Measurements from ENCODE around the gene TACR1. TPM values are rescaled to one million over a fixed set of nuclear protein-coding genes. Genes with fewer than 3 reads are reported as not detected.

The TACR1 gene
- polyA plus RNA-seq, 1 of the 3 experiments (the other 2 are of a cell fraction): under 0.01 TPM

DNA sequence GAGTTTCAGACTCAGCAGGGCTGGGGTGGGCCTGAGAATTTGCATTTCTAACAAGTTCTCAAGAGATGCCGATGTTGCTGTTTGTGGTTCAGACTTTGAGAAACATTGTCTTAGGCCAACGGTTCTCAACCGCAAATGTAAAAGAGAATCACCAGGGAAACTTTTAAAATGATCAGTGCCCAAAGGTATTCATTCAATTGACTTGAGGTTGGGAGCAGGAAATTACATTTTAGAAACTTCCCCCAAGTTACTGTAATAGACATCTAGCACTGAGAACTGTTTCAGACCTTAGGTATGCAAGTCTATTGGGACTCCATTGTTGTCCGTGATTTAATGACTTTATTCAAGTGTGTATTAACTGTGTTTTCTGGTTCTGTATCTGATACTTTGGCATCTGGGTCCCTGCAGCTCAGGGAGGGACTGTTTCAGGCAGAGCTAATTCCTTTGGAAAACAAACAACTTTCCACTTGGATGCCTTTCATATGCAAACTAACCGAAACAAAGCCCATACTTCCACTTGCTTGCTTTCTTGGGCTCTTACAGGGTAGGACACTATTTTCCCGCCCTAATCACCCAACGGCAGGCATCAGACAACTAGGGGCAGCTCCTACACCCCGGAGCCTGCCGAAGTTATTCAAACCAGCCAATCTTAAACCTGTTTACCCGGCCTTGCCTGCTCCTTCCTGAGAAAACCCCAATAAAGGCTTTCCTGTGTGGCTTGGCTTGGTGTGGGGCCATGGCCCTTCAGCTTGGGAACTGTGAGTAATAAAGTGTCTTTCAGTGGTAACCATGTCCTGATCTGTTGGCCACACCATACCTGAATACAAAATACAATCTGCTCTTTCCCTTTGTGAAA is 143.3 kb downstream of the TACR1 start:
- Histone ChIP-seq H3K27me3 (ENCODE audit: insufficient read depth) (no peaks in the 10 kb centered on the region; the same call in 1 of the 2 replicates), H4K20me1 (ENCODE audit: insufficient read depth) (no peaks in the 10 kb centered on the region), H3K9ac (no peak overlapping the region), H3K36me3 (replicated peaks in 1 of 2; ENCODE audit: control insufficient read depth in 1 of 2, insufficient read depth in 2 of 2, low read length in 1 of 2) (no peaks in the 10 kb centered on the region), H3K27ac (ENCODE audit: low read depth in 2 of 2, low read length in 1 of 2) (no peak overlapping the region), H3K9me3 (no peaks in the 10 kb centered on the region), H3K4me3 (ENCODE audit: low read depth in 2 of 2, low read length in 1 of 2) (no peak overlapping the region), H2AFZ (ENCODE audit: low read depth) (no peak overlapping the region), H3K4me1 (ENCODE audit: control insufficient read depth in 1 of 2, insufficient read depth in 2 of 2, low read depth in 1 of 2, low read length in 1 of 2) (no peaks in the 10 kb centered on the region), H3F3A (replicated peaks; ENCODE audit: insufficient read depth) (no peaks in the 10 kb centered on the region), H3K4me2 (no peak overlapping the region), H3K9me2 (no peaks in the 10 kb centered on the region), H3K79me2 (ENCODE audit: insufficient read depth) (no peaks in the 10 kb centered on the region)
- ChIA-PET POLR2A (no interaction called here), CTCF (interaction anchor here (1.0 to 1.6 kb wide), 3 partner anchors 16 to 143 kb away, joined by 3 to 4 read pairs (median 4); partner anchors contain the start of gene TACR1)
- DNase-seq: no peak
- TF ChIP-seq NRF1 (IDR thresholded peaks at IDR 0.05; ENCODE audit: low read depth, low read length) (no peak), FOXJ3 (CRISPR knock-in tag; IDR thresholded peaks at IDR 0.05) (no peak)
- WGBS (ENCODE audit: low lambda C conversion rate): 87% methylated on average over 10 of the region's 10 CpGs

DNA sequence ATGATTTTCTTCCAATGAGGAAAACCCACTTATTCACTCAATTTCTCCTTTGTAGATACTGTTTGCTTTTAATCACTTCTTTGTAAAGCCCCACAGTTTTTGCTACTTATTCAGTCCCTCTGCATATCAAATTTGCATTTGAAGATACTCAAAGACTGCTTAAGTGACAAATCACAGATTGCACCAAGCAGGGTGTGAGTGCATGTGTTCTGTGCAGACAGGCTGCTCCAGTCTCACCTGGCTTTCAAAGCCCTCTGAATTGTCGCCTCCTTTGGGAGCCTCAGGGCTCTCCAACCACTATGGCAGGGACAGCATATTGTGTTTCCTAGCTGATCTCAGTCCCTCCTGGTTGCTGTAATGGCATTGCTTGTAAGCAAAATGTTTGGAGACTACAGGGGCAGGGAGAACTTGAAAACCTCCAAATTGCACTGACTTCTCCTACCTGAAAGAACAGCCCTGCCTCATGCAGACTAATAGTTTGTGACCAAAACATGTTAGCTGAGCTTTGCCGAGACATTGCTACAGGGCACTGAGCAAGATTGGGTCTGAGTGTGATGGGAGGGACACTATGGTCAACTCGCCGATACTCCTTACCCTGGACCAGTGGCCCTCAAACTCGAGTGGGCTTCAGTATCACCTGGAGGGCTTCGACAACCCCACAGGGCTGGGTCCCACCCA is 144.0 kb downstream of the TACR1 start:
- no peaks in the 10 kb centered on the region; the same call in 1 of the 2 replicates for H3K27me3 ChIP-seq (ENCODE audit: insufficient read depth)
- no peaks in the 10 kb centered on the region for H3K9me2 ChIP-seq
- no peaks in the 10 kb centered on the region for H3K4me1 ChIP-seq (ENCODE audit: control insufficient read depth in 1 of 2, insufficient read depth in 2 of 2, low read depth in 1 of 2, low read length in 1 of 2)
- H3K4me3 ChIP-seq (ENCODE audit: low read depth in 2 of 2, low read length in 1 of 2): no peak overlapping the region
- no peaks in the 10 kb centered on the region for H3F3A ChIP-seq (replicated peaks; ENCODE audit: insufficient read depth)
- 79% methylated on average over 6 of the region's 6 CpGs for WGBS (ENCODE audit: low lambda C conversion rate)
- no peak overlapping the region for H2AFZ ChIP-seq (ENCODE audit: low read depth)
- TF ChIP-seq TCF12 (IDR thresholded peaks at IDR 0.05): no peak
- TF ChIP-seq JUND (IDR thresholded peaks at IDR 0.05): no peak
- H3K4me2 ChIP-seq: no peak overlapping the region
- ChIA-PET POLR2A (no interaction called here), CTCF (interaction anchor here (0.6 to 1.8 kb wide), 5 partner anchors 9 to 422 kb away, joined by 3 to 9 read pairs (median 4); partner anchors contain the start of gene TACR1)
- H3K36me3 ChIP-seq (replicated peaks in 1 of 2; ENCODE audit: control insufficient read depth in 1 of 2, insufficient read depth in 2 of 2, low read length in 1 of 2): no peaks in the 10 kb centered on the region
- H3K27ac ChIP-seq (ENCODE audit: low read depth in 2 of 2, low read length in 1 of 2): no peak overlapping the region
- H3K79me2 ChIP-seq (ENCODE audit: insufficient read depth): no peaks in the 10 kb centered on the region
- H3K9me3 ChIP-seq: no peaks in the 10 kb centered on the region
- no peak for DNase-seq
- no peaks in the 10 kb centered on the region for H4K20me1 ChIP-seq (ENCODE audit: insufficient read depth)
- no peak overlapping the region for H3K9ac ChIP-seq

DNA sequence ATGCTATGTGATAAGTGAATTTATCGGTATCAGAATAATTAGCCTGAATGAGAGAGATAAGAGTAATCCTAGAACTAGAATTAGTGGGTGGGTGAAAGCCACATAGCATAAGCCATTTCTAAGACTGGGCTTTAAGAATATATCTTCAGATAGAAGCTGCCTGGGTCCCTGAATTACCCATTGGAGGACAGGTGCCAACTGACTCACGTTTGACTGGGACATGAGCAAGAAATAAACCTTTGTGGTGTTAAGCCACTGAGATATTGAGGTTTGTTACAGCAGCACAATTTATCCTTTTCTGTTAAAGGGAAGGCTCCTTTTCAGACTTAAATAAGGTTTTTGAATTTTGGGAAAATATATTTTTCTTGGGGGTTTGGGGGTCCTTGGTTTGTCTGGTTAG is 145.0 kb downstream of the TACR1 start:
- 52% methylated on average over 2 of the region's 2 CpGs for WGBS (ENCODE audit: low lambda C conversion rate)
- DNase-seq: no peak
- Histone ChIP-seq H3K4me2 (no peak overlapping the region), H3K9me3 (no peaks in the 10 kb centered on the region), H2AFZ (ENCODE audit: low read depth) (no peak overlapping the region), H3F3A (replicated peaks; ENCODE audit: insufficient read depth) (no peaks in the 10 kb centered on the region), H3K27ac (ENCODE audit: low read depth in 2 of 2, low read length in 1 of 2) (no peak overlapping the region), H3K9me2 (no peaks in the 10 kb centered on the region), H3K4me1 (ENCODE audit: control insufficient read depth in 1 of 2, insufficient read depth in 2 of 2, low read depth in 1 of 2, low read length in 1 of 2) (no peaks in the 10 kb centered on the region), H3K79me2 (ENCODE audit: insufficient read depth) (no peaks in the 10 kb centered on the region), H3K4me3 (ENCODE audit: low read depth in 2 of 2, low read length in 1 of 2) (no peak overlapping the region), H3K36me3 (replicated peaks in 1 of 2; ENCODE audit: control insufficient read depth in 1 of 2, insufficient read depth in 2 of 2, low read length in 1 of 2) (no peaks in the 10 kb centered on the region), H3K27me3 (ENCODE audit: insufficient read depth) (no peaks in the 10 kb centered on the region), H4K20me1 (ENCODE audit: insufficient read depth) (no peaks in the 10 kb centered on the region), H3K9ac (no peak overlapping the region)
- TF ChIP-seq TCF12 (IDR thresholded peaks at IDR 0.05): no peak
- no peak for TF ChIP-seq NFIC (IDR thresholded peaks at IDR 0.05; ENCODE audit: borderline replicate concordance)
- no peak for TF ChIP-seq RAD21 (IDR thresholded peaks at IDR 0.05; ENCODE audit: low read length)
- no peak for TF ChIP-seq CHD2 (IDR thresholded peaks at IDR 0.05; ENCODE audit: low read length, partially characterized antibody)
- no peak for TF ChIP-seq GABPA (IDR thresholded peaks at IDR 0.05; ENCODE audit: low read depth)
- TF ChIP-seq, protein P1, sequence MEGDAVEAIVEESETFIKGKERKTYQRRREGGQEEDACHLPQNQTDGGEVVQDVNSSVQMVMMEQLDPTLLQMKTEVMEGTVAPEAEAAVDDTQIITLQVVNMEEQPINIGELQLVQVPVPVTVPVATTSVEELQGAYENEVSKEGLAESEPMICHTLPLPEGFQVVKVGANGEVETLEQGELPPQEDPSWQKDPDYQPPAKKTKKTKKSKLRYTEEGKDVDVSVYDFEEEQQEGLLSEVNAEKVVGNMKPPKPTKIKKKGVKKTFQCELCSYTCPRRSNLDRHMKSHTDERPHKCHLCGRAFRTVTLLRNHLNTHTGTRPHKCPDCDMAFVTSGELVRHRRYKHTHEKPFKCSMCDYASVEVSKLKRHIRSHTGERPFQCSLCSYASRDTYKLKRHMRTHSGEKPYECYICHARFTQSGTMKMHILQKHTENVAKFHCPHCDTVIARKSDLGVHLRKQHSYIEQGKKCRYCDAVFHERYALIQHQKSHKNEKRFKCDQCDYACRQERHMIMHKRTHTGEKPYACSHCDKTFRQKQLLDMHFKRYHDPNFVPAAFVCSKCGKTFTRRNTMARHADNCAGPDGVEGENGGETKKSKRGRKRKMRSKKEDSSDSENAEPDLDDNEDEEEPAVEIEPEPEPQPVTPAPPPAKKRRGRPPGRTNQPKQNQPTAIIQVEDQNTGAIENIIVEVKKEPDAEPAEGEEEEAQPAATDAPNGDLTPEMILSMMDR (IDR thresholded peaks at IDR 0.05): no peak
- ChIA-PET POLR2A (no interaction called here), CTCF (interaction anchor here (0.6 to 1.8 kb wide), 5 partner anchors 10 to 367 kb away, joined by 3 to 9 read pairs (median 3); partner anchors contain the start of gene TACR1)
